IMR-90 (cell line): Measurements from ENCODE around the gene AFAP1L1. TPM values are rescaled to one million over a fixed set of nuclear protein-coding genes. Genes with fewer than 3 reads are reported as not detected.
A peak's percentile ranks its signal among the peaks of the same experiment; 100 is the strongest.

ENCODE experiments used
- ATAC-seq: fragments of 200-7000 bp; cut with Tn5 transposase; 2 replicates; pipeline ENCODE4 v1.9.1; 2020; ENCODE audit warnings: low read depth, mild to moderate bottlenecking, moderate library complexity
- BruUV-seq: library from RNA; stranded (reverse); fragments of 400-500 nt; replicated peaks from 2 replicates; lab custom pipeline; 2021; lab: Mats Ljungman, UMichigan
- CTCF ChIA-PET: fragments of 300-600 bp; formaldehyde crosslinking; extraction: SDS; loops from one replicate; lab custom pipeline; 2021; ENCODE audit warnings: antibody characterized with exemption; lab: Yijun Ruan, JAX
- POLR2A ChIA-PET: fragments of 300-600 bp; sonication (Branson Sonifier 250); formaldehyde crosslinking; loops from one replicate; lab custom pipeline; 2022; ENCODE audit warnings: antibody characterized with exemption; ENCODE audit not compliant: unreplicated experiment; lab: Charles Lee
- DNase-seq: peaks from one replicate; pipeline ENCODE4 v3.0.0; 2013
- H2AFZ ChIP-seq: replicated peaks from 2 replicates; pipeline ENCODE3; 2013; ENCODE audit warnings: low read length, mild to moderate bottlenecking; ENCODE audit not compliant: poor library complexity
- H2AK5ac ChIP-seq: 2 replicates; pipeline ENCODE4 v1.6.1; 2013; ENCODE audit warnings: low read depth, low read length, inconsistent platforms
- H2AK9ac ChIP-seq: replicated peaks from 2 replicates; pipeline ENCODE3; 2013; ENCODE audit warnings: mild to moderate bottlenecking, low read depth, low read length, moderate library complexity; ENCODE audit not compliant: poor library complexity
- H2BK120ac ChIP-seq: 2 replicates; pipeline ENCODE4 v1.6.1; 2013; ENCODE audit warnings: low read depth, low read length, inconsistent platforms
- H2BK15ac ChIP-seq: 3 replicates; pipeline ENCODE4 v1.6.1; 2013; ENCODE audit warnings: low read depth, low read length, inconsistent platforms
- H2BK20ac ChIP-seq: 2 replicates; pipeline ENCODE4 v1.6.1; 2013; ENCODE audit warnings: low read depth, mild to moderate bottlenecking, inconsistent platforms, low read length, moderate library complexity
- H2BK5ac ChIP-seq: 2 replicates; pipeline ENCODE4 v1.6.1; 2013; ENCODE audit warnings: mild to moderate bottlenecking, low read depth, low read length, inconsistent platforms; ENCODE audit not compliant: poor library complexity, severe bottlenecking
- H3K14ac ChIP-seq: replicated peaks from 2 replicates; pipeline ENCODE4 v1.6.1; 2013; ENCODE audit warnings: low read depth, low read length, inconsistent platforms
- H3K18ac ChIP-seq: 2 replicates; pipeline ENCODE4 v1.6.1; 2013; ENCODE audit warnings: low read depth, low read length, control low read depth
- H3K23ac ChIP-seq: 2 replicates; pipeline ENCODE4 v1.6.1; 2013; ENCODE audit warnings: low read depth, low read length, inconsistent platforms
- H3K27ac ChIP-seq: 2 replicates; pipeline ENCODE4 v1.5.1; 2013; ENCODE audit warnings: mild to moderate bottlenecking, control low read depth, low read length; ENCODE audit not compliant: insufficient read depth
- H3K27me3 ChIP-seq: 2 replicates; pipeline ENCODE4 v1.6.1; 2013; ENCODE audit warnings: low read length; ENCODE audit not compliant: control insufficient read depth, insufficient read depth
- H3K36me3 ChIP-seq: 2 replicates; pipeline ENCODE4 v1.6.1; 2013; ENCODE audit warnings: low read length, mixed read lengths; ENCODE audit not compliant: control insufficient read depth, insufficient read depth
- H3K4ac ChIP-seq: 2 replicates; pipeline ENCODE4 v1.6.1; 2013; ENCODE audit warnings: low read depth, low read length, inconsistent platforms
- H3K4me1 ChIP-seq: 2 replicates; pipeline ENCODE4 v1.6.1; 2013; ENCODE audit warnings: low read length, mixed read lengths; ENCODE audit not compliant: control insufficient read depth, insufficient read depth
- H3K4me2 ChIP-seq: 2 replicates; pipeline ENCODE4 v1.6.1; 2013; ENCODE audit warnings: low read depth, mild to moderate bottlenecking, control low read depth, low read length, moderate library complexity
- H3K4me3 ChIP-seq: 2 replicates; pipeline ENCODE4 v1.5.1; 2013; ENCODE audit warnings: low read depth, mild to moderate bottlenecking, control low read depth, low read length, moderate library complexity; ENCODE audit not compliant: insufficient read depth
- H3K56ac ChIP-seq: 2 replicates; pipeline ENCODE4 v1.6.1; 2013; ENCODE audit warnings: low read length, inconsistent platforms; ENCODE audit not compliant: insufficient read depth; ENCODE audit errors: extremely low read depth
- H3K79me1 ChIP-seq, 2 experiments: 2 replicates each; pipeline ENCODE4 v1.6.1; 2013; ENCODE audit warnings: low read length in 2 of 2, inconsistent platforms in 1 of 2, low read depth in 1 of 2
- H3K9ac ChIP-seq: 2 replicates; pipeline ENCODE4 v1.6.1; 2013; ENCODE audit warnings: low read depth, low read length, control low read depth
- H3K9me1 ChIP-seq: 2 replicates; pipeline ENCODE4 v1.6.1; 2013; ENCODE audit warnings: low read length, inconsistent platforms; ENCODE audit not compliant: insufficient read depth
- H3K9me3 ChIP-seq: 2 replicates; pipeline ENCODE4 v1.6.1; 2013; ENCODE audit warnings: low read length; ENCODE audit not compliant: control insufficient read depth, insufficient read depth
- H4K20me1 ChIP-seq: 2 replicates; pipeline ENCODE4 v1.6.1; 2013; ENCODE audit warnings: low read length, inconsistent platforms; ENCODE audit not compliant: insufficient read depth
- H4K5ac ChIP-seq: 2 replicates; pipeline ENCODE4 v1.6.1; 2013; ENCODE audit warnings: mild to moderate bottlenecking, low read depth, low read length, control low read depth
- H4K8ac ChIP-seq, 2 experiments: 2 replicates each; pipeline ENCODE4 v1.6.1; 2013; ENCODE audit warnings: low read depth in 2 of 2, low read length in 2 of 2, control low read depth in 1 of 2, inconsistent platforms in 1 of 2
- H4K91ac ChIP-seq: 2 replicates; pipeline ENCODE4 v1.6.1; 2013; ENCODE audit warnings: low read depth, low read length, inconsistent platforms; ENCODE audit not compliant: insufficient read depth
- BHLHE40 ChIP-seq: fragments of 150-350 bp; IDR thresholded peaks from 2 replicates; pipeline ENCODE4 v1.6.1; 2016; ENCODE audit warnings: mild to moderate bottlenecking, low read depth, low read length
- RAD21 ChIP-seq: IDR thresholded peaks from 2 replicates; pipeline ENCODE4 v1.6.1; 2012; ENCODE audit warnings: low read length, improper control_type of control experiment
- RFX5 ChIP-seq: IDR thresholded peaks from 2 replicates; pipeline ENCODE4 v1.8.0; 2012; ENCODE audit warnings: low read depth, mild to moderate bottlenecking, low read length, moderate library complexity
- WGBS, 2 experiments: methylation state at CpG; one replicate each; pipeline versions ENCODE4 v1.1.5 to v1.1.7; 2013; ENCODE audit warnings: missing lambda C conversion rate in 2 of 2; ENCODE audit not compliant: insufficient read length in 1 of 2; ENCODE audit errors: extremely low coverage in 2 of 2; 5-methylcytosine and 5-hydroxymethylcytosine counted together
- dilution Hi-C: fragments of 300-500 bp; cut with HindIII; formaldehyde crosslinking; loops from one replicate; pipeline ENCODE4 v1.14.3; 2018; ENCODE audit warnings: low sequenced_read_pairs; ENCODE audit not compliant: unreplicated experiment
- in situ Hi-C: fragments of 300-500 bp; cut with MboI; formaldehyde crosslinking; loops from 3 replicates; pipeline ENCODE4 v1.14.3; 2019; ENCODE audit warnings: low sequenced_read_pairs, inconsistent platforms, mixed read lengths
- intact Hi-C: fragments of 100-400 bp; cut with micrococcal nuclease; formaldehyde crosslinking; loops from 2 replicates; pipeline ENCODE4 v1.10.0; 2022
- polyA plus RNA-seq, 3 experiments: library from polyadenylated mRNA; depleted of rRNA; stranded (reverse); fragments of >200 nt; gene quantifications; 2 replicates each; pipeline ENCODE4 v1.2.3, GENCODE V29; 2012; ENCODE audit warnings: low replicate concordance in 1 of 3
- total RNA-seq: library from RNA; depleted of rRNA; stranded (reverse); fragments of >200 nt; gene quantifications from 2 replicates; pipeline ENCODE4 v1.2.3, GENCODE V29; 2012
- TF ChIP-seq, protein P1 (sequence below): conservative IDR thresholded peaks from 2 replicates; pipeline ENCODE4 v1.5.1; 2012; ENCODE audit warnings: mild to moderate bottlenecking, low read depth, low read length, improper control_type of control experiment
- TF ChIP-seq, protein P2 (sequence below): fragments of 150-350 bp; IDR thresholded peaks from 2 replicates; pipeline ENCODE4 v1.6.1; 2016; ENCODE audit warnings: low read depth, mild to moderate bottlenecking, low read length, moderate library complexity, borderline replicate concordance

AFAP1L1 gene
- total and polyA plus RNA-seq, 2 of the 4 experiments (the other 2 are of a cell fraction): 3.3 to 5.7 TPM

- Histone ChIP-seq H2BK20ac (no peak overlapping the region), H2BK5ac (no peak overlapping the region), H3K56ac (no peak overlapping the region), H3K4me1 (no peaks in the 10 kb centered on the region), H3K27me3 (no peaks in the 10 kb centered on the region), H4K5ac (no peak overlapping the region), H3K9ac (no peak overlapping the region), H3K79me1 (no peaks in the 10 kb centered on the region; a peak in 1 of 4 replicates), H2AK9ac (no peak overlapping the region), H2AK5ac (no peak overlapping the region), H3K9me1 (peaks cover 10% of the 10 kb centered on the region), H3K23ac (no peak overlapping the region), H2BK15ac (no peak overlapping the region), H4K8ac (no peak overlapping the region), H2BK120ac (no peak overlapping the region), H3K4me3 (no peak overlapping the region), H3K36me3 (peaks cover 56% of the 10 kb centered on the region), H3K18ac (no peak overlapping the region), H3K9me3 (no peaks in the 10 kb centered on the region), H3K4ac (no peak overlapping the region), H4K20me1 (no peaks in the 10 kb centered on the region), H2AFZ (no peak overlapping the region), H3K4me2 (no peak overlapping the region), H3K14ac (no peak overlapping the region), H4K91ac (no peak overlapping the region), H3K27ac (no peak overlapping the region)
- ChIA-PET CTCF (interaction anchor here (0.6 to 1.9 kb wide), 4 partner anchors 10 to 242 kb away, joined by 3 to 5 read pairs (median 3); partner anchors contain the start of gene ABLIM3), POLR2A (no interaction called here)
- DNase-seq (no peak), ATAC-seq (peak; percentile 66)
- in situ Hi-C loops: loop anchor here (10.0 to 25.0 kb wide), 2 partner anchors 504 to 801 kb away; no protein-coding TSS in a partner anchor
- BruUV-seq: no TSS peak
- intact Hi-C loops: no loop called here
- TF ChIP-seq RAD21 (peak; percentile 36), RFX5 (no peak), BHLHE40 (no peak)
- TF ChIP-seq, protein P1, sequence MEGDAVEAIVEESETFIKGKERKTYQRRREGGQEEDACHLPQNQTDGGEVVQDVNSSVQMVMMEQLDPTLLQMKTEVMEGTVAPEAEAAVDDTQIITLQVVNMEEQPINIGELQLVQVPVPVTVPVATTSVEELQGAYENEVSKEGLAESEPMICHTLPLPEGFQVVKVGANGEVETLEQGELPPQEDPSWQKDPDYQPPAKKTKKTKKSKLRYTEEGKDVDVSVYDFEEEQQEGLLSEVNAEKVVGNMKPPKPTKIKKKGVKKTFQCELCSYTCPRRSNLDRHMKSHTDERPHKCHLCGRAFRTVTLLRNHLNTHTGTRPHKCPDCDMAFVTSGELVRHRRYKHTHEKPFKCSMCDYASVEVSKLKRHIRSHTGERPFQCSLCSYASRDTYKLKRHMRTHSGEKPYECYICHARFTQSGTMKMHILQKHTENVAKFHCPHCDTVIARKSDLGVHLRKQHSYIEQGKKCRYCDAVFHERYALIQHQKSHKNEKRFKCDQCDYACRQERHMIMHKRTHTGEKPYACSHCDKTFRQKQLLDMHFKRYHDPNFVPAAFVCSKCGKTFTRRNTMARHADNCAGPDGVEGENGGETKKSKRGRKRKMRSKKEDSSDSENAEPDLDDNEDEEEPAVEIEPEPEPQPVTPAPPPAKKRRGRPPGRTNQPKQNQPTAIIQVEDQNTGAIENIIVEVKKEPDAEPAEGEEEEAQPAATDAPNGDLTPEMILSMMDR: peak; percentile 32
- TF ChIP-seq, protein P2, sequence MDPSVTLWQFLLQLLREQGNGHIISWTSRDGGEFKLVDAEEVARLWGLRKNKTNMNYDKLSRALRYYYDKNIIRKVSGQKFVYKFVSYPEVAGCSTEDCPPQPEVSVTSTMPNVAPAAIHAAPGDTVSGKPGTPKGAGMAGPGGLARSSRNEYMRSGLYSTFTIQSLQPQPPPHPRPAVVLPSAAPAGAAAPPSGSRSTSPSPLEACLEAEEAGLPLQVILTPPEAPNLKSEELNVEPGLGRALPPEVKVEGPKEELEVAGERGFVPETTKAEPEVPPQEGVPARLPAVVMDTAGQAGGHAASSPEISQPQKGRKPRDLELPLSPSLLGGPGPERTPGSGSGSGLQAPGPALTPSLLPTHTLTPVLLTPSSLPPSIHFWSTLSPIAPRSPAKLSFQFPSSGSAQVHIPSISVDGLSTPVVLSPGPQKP: no peak
- dilution Hi-C loops: no loop called here
- 39% methylated on average over 2 of the region's 2 CpGs; no CpG with 5 or more reads in 1 of the 2 experiments for WGBS, 2 experiments
Measured at GRCh38 chr5:149238540-149238939, 33.1 kb upstream of the AFAP1L1 start.
